WTC11 (cell line): ENCODE measurements around the gene CCDC127. TPM values are rescaled to one million over a fixed set of nuclear protein-coding genes. Genes with fewer than 3 reads are reported as not detected.
A peak's percentile ranks its signal among the peaks of the same experiment; 100 is the strongest.

ENCODE experiments used
- ATAC-seq: fragments of 200-7000 bp; cut with Tn5 transposase; 2 replicates; pipeline ENCODE4 v1.10.0; 2021; ENCODE audit warnings: mild to moderate bottlenecking, moderate library complexity
- CTCF ChIA-PET: fragments of 300-600 bp; sonication (Branson Sonifier 250); formaldehyde crosslinking; loops from one replicate; lab custom pipeline; 2021; ENCODE audit warnings: antibody characterized with exemption; lab: Charles Lee
- POLR2A ChIA-PET: fragments of 350-600 bp; sonication (Branson Sonifier 250); formaldehyde crosslinking; loops from one replicate; lab custom pipeline; 2021; ENCODE audit warnings: antibody characterized with exemption; lab: Charles Lee
- DNase-seq: peaks from one replicate; pipeline ENCODE4 v3.0.0; 2021; ENCODE audit warnings: low spot score
- H3K27ac Mint-ChIP-seq: 2 replicates; pipeline ENCODE4 v1.8.0; 2021; ENCODE audit warnings: mixed read lengths
- H3K27me3 Mint-ChIP-seq: 2 replicates; pipeline ENCODE4 v1.8.0; 2021; ENCODE audit warnings: low read depth, mild to moderate bottlenecking, moderate library complexity, mixed read lengths
- H3K36me3 Mint-ChIP-seq: 2 replicates; pipeline ENCODE4 v1.8.0; 2021; ENCODE audit warnings: mixed read lengths
- H3K4me1 Mint-ChIP-seq: 2 replicates; pipeline ENCODE4 v1.8.0; 2022; ENCODE audit warnings: mixed read lengths
- H3K4me3 Mint-ChIP-seq: 2 replicates; pipeline ENCODE4 v1.8.0; 2021; ENCODE audit warnings: mild to moderate bottlenecking, moderate library complexity, mixed read lengths
- H3K9me3 Mint-ChIP-seq: 2 replicates; pipeline ENCODE4 v1.8.0; 2021; ENCODE audit warnings: mixed read lengths
- GRHL2 ChIP-seq: fragments of 250-450 bp; sonication (Bioruptor Pico); IDR thresholded peaks from 2 replicates; pipeline ENCODE4 v1.8.0; 2022; ENCODE audit warnings: mild to moderate bottlenecking, moderate library complexity; ENCODE audit not compliant: insufficient replicate concordance, severe bottlenecking
- GTF2I ChIP-seq: fragments of 250-450 bp; sonication (Bioruptor Pico); conservative IDR thresholded peaks from 2 replicates; pipeline ENCODE4 v1.4.0; 2021; ENCODE audit warnings: mild to moderate bottlenecking
- MXD4 ChIP-seq: fragments of 250-450 bp; sonication (Bioruptor Pico); IDR thresholded peaks from 2 replicates; pipeline ENCODE4 v1.8.0; 2021; ENCODE audit warnings: mild to moderate bottlenecking, moderate library complexity, borderline replicate concordance
- OVOL2 ChIP-seq: fragments of 250-450 bp; sonication (Bioruptor Pico); IDR thresholded peaks from 2 replicates; pipeline ENCODE4 v1.9.0; 2021; ENCODE audit warnings: mild to moderate bottlenecking, borderline replicate concordance
- PRRX2 ChIP-seq: fragments of 250-450 bp; sonication (Bioruptor Pico); IDR thresholded peaks from 2 replicates; pipeline ENCODE4 v1.8.0; 2021; ENCODE audit warnings: mild to moderate bottlenecking
- SMAD4 ChIP-seq: sonication (generic); formaldehyde crosslinking; IDR thresholded peaks from 2 replicates; pipeline ENCODE4 v1.8.0; 2022; ENCODE audit warnings: mild to moderate bottlenecking, missing genetic modification reagents
- ZNF232 ChIP-seq: sonication (generic); formaldehyde crosslinking; IDR thresholded peaks from 2 replicates; pipeline ENCODE4 v1.8.0; 2022; ENCODE audit warnings: mild to moderate bottlenecking, missing genetic modification reagents
- total RNA-seq: library from RNA; stranded (reverse); gene quantifications from 3 replicates; pipeline ENCODE4 v1.2.3, GENCODE V29; 2021
- TF ChIP-seq, protein P1 (sequence below): sonication (generic); formaldehyde crosslinking; IDR thresholded peaks from 2 replicates; pipeline ENCODE4 v1.8.0; 2023; ENCODE audit warnings: missing genetic modification reagents, mild to moderate bottlenecking, borderline replicate concordance
- TF ChIP-seq, protein P2 (sequence below): sonication (generic); formaldehyde crosslinking; IDR thresholded peaks from 2 replicates; pipeline ENCODE4 v1.8.1; 2022; ENCODE audit warnings: mild to moderate bottlenecking, missing genetic modification reagents, moderate library complexity, borderline replicate concordance
- TF ChIP-seq, protein P3 (sequence below): sonication (generic); formaldehyde crosslinking; IDR thresholded peaks from 2 replicates; pipeline ENCODE4 v1.8.0; 2022; ENCODE audit warnings: mild to moderate bottlenecking, missing genetic modification reagents
- TF ChIP-seq, protein P4 (sequence below): sonication (generic); formaldehyde crosslinking; conservative IDR thresholded peaks from 2 replicates; pipeline ENCODE4 v1.8.1; 2023; ENCODE audit warnings: mild to moderate bottlenecking, low read depth, missing genetic modification reagents, moderate library complexity
- TF ChIP-seq, protein P5 (sequence below): sonication (generic); formaldehyde crosslinking; IDR thresholded peaks from 2 replicates; pipeline ENCODE4 v1.8.0; 2023; ENCODE audit warnings: mild to moderate bottlenecking, missing genetic modification reagents

Gene CCDC127
- total RNA-seq, 1 experiment from 2014 or later, result 5.3 TPM

DNA sequence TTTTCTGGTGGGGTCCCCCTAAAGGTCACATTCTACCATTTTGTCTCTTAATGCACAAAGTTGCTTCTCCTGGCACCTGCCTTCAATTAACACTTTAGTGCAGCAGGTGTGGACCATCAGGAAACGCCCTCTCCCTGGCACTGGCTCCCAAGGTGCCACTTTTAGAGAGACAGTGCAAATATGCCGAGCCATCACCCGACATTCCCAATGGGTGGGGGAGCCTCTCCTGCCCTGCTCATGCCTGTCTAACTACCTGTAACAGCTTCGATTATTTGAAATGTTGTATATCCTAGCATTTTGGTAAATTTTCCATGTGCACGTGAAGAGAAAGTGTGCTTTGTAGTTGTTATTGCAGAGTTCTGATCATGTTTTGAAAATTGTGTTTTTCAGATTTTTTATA is 39.8 kb downstream of the CCDC127 start (continued):
- TF ChIP-seq, protein P1, sequence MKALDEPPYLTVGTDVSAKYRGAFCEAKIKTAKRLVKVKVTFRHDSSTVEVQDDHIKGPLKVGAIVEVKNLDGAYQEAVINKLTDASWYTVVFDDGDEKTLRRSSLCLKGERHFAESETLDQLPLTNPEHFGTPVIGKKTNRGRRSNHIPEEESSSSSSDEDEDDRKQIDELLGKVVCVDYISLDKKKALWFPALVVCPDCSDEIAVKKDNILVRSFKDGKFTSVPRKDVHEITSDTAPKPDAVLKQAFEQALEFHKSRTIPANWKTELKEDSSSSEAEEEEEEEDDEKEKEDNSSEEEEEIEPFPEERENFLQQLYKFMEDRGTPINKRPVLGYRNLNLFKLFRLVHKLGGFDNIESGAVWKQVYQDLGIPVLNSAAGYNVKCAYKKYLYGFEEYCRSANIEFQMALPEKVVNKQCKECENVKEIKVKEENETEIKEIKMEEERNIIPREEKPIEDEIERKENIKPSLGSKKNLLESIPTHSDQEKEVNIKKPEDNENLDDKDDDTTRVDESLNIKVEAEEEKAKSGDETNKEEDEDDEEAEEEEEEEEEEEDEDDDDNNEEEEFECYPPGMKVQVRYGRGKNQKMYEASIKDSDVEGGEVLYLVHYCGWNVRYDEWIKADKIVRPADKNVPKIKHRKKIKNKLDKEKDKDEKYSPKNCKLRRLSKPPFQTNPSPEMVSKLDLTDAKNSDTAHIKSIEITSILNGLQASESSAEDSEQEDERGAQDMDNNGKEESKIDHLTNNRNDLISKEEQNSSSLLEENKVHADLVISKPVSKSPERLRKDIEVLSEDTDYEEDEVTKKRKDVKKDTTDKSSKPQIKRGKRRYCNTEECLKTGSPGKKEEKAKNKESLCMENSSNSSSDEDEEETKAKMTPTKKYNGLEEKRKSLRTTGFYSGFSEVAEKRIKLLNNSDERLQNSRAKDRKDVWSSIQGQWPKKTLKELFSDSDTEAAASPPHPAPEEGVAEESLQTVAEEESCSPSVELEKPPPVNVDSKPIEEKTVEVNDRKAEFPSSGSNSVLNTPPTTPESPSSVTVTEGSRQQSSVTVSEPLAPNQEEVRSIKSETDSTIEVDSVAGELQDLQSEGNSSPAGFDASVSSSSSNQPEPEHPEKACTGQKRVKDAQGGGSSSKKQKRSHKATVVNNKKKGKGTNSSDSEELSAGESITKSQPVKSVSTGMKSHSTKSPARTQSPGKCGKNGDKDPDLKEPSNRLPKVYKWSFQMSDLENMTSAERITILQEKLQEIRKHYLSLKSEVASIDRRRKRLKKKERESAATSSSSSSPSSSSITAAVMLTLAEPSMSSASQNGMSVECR (CRISPR knock-in tag), result no peak
- TF ChIP-seq OVOL2 (CRISPR knock-in tag), result no peak

DNA sequence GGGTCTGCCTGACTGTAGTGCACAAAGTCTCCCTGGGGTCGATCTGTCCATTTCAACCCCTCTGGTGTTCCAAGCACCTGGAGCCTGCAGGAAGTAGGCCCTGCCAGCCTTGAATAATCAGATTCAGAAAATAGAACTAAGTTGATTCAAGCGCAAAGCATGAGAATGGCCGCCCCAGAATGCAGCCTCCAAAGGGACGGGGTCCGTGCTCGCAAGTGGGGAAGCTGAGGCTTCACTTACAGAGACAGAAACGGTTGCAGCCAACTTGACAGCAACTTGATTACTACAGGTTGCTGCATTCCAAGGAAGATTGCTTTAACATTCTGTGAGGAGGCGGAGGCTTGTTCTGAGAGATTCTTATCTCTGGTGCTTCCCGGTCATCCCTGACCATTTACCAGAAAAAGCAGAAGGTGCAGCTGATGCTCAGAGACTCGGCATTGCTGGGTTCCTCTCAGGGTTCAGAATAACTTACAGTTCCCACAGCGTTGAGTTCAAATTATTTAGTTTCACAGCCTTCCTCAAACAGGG is 41.6 kb downstream of the CCDC127 start:
- ChIA-PET POLR2A (no interaction called here), CTCF (interaction anchor here (1.5 kb wide), 1 partner anchor 12 kb away, joined by 6 read pairs; no protein-coding TSS in a partner anchor)
- Mint-ChIP-seq H3K27me3 (no peaks in the 10 kb centered on the region), H3K27ac (peak overlapping the region; percentile 47; the same call in 1 of the 2 replicates), H3K4me3 (no peak overlapping the region), H3K4me1 (peaks cover 13% of the 10 kb centered on the region), H3K36me3 (peaks cover 20% of the 10 kb centered on the region), H3K9me3 (no peaks in the 10 kb centered on the region)
- no peak for TF ChIP-seq ZNF232 (CRISPR knock-in tag)
- no peak for TF ChIP-seq SMAD4 (CRISPR knock-in tag)
- TF ChIP-seq, protein P2, sequence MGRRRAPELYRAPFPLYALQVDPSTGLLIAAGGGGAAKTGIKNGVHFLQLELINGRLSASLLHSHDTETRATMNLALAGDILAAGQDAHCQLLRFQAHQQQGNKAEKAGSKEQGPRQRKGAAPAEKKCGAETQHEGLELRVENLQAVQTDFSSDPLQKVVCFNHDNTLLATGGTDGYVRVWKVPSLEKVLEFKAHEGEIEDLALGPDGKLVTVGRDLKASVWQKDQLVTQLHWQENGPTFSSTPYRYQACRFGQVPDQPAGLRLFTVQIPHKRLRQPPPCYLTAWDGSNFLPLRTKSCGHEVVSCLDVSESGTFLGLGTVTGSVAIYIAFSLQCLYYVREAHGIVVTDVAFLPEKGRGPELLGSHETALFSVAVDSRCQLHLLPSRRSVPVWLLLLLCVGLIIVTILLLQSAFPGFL, result no peak
- TF ChIP-seq, protein P3, sequence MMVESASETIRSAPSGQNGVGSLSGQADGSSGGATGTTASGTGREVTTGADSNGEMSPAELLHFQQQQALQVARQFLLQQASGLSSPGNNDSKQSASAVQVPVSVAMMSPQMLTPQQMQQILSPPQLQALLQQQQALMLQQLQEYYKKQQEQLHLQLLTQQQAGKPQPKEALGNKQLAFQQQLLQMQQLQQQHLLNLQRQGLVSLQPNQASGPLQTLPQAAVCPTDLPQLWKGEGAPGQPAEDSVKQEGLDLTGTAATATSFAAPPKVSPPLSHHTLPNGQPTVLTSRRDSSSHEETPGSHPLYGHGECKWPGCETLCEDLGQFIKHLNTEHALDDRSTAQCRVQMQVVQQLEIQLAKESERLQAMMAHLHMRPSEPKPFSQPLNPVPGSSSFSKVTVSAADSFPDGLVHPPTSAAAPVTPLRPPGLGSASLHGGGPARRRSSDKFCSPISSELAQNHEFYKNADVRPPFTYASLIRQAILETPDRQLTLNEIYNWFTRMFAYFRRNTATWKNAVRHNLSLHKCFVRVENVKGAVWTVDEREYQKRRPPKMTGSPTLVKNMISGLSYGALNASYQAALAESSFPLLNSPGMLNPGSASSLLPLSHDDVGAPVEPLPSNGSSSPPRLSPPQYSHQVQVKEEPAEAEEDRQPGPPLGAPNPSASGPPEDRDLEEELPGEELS (CRISPR knock-in tag), result no peak
- no peak for TF ChIP-seq MXD4 (CRISPR knock-in tag)
- TF ChIP-seq, protein P4, sequence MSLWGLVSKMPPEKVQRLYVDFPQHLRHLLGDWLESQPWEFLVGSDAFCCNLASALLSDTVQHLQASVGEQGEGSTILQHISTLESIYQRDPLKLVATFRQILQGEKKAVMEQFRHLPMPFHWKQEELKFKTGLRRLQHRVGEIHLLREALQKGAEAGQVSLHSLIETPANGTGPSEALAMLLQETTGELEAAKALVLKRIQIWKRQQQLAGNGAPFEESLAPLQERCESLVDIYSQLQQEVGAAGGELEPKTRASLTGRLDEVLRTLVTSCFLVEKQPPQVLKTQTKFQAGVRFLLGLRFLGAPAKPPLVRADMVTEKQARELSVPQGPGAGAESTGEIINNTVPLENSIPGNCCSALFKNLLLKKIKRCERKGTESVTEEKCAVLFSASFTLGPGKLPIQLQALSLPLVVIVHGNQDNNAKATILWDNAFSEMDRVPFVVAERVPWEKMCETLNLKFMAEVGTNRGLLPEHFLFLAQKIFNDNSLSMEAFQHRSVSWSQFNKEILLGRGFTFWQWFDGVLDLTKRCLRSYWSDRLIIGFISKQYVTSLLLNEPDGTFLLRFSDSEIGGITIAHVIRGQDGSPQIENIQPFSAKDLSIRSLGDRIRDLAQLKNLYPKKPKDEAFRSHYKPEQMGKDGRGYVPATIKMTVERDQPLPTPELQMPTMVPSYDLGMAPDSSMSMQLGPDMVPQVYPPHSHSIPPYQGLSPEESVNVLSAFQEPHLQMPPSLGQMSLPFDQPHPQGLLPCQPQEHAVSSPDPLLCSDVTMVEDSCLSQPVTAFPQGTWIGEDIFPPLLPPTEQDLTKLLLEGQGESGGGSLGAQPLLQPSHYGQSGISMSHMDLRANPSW (CRISPR knock-in tag), result no peak
- TF ChIP-seq, protein P5, sequence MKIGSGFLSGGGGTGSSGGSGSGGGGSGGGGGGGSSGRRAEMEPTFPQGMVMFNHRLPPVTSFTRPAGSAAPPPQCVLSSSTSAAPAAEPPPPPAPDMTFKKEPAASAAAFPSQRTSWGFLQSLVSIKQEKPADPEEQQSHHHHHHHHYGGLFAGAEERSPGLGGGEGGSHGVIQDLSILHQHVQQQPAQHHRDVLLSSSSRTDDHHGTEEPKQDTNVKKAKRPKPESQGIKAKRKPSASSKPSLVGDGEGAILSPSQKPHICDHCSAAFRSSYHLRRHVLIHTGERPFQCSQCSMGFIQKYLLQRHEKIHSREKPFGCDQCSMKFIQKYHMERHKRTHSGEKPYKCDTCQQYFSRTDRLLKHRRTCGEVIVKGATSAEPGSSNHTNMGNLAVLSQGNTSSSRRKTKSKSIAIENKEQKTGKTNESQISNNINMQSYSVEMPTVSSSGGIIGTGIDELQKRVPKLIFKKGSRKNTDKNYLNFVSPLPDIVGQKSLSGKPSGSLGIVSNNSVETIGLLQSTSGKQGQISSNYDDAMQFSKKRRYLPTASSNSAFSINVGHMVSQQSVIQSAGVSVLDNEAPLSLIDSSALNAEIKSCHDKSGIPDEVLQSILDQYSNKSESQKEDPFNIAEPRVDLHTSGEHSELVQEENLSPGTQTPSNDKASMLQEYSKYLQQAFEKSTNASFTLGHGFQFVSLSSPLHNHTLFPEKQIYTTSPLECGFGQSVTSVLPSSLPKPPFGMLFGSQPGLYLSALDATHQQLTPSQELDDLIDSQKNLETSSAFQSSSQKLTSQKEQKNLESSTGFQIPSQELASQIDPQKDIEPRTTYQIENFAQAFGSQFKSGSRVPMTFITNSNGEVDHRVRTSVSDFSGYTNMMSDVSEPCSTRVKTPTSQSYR, result no peak
- TF ChIP-seq GRHL2 (CRISPR knock-in tag), result no peak
- no peak for TF ChIP-seq PRRX2
- TF ChIP-seq GTF2I, result no peak
- ATAC-seq, result no peak
- DNase-seq, result no peak
